Liver (tissue), 9 donors: ENCODE results near the gene C3. TPM values are rescaled to one million over a fixed set of nuclear protein-coding genes. Genes with fewer than 3 reads are reported as not detected.

ENCODE experiments used
- DNase-seq: peaks from one replicate; pipeline ENCODE4 v3.0.0-alpha.2; 2017; ENCODE audit warnings: low spot score
- H3K27ac ChIP-seq, 2 donors: one replicate each; pipeline ENCODE4 v1.7.0; 2013; ENCODE audit warnings: inconsistent platforms in 2 of 2, low read length in 2 of 2, control low read depth in 1 of 2, low read depth in 1 of 2, mild to moderate bottlenecking in 1 of 2
- H3K27me3 ChIP-seq, 4 donors: one replicate each; pipeline versions ENCODE4 v1.6.1 to v1.7.0; 2013; ENCODE audit warnings: low read length in 3 of 4, inconsistent platforms in 1 of 4, mild to moderate bottlenecking in 1 of 4, moderate library complexity in 1 of 4; ENCODE audit not compliant: control insufficient read depth in 4 of 4, insufficient read depth in 4 of 4
- H3K36me3 ChIP-seq, 4 donors: one replicate each; pipeline versions ENCODE4 v1.6.1 to v1.7.0; 2013; ENCODE audit warnings: low read length in 3 of 4, mild to moderate bottlenecking in 3 of 4, low read depth in 1 of 4, moderate library complexity in 1 of 4; ENCODE audit not compliant: control insufficient read depth in 4 of 4, insufficient read depth in 3 of 4
- H3K4me1 ChIP-seq, 4 donors: one replicate each; pipeline versions ENCODE4 v1.6.1 to v1.7.0; 2013; ENCODE audit warnings: low read length in 3 of 4, mild to moderate bottlenecking in 3 of 4, moderate library complexity in 1 of 4; ENCODE audit not compliant: control insufficient read depth in 4 of 4, insufficient read depth in 4 of 4
- H3K4me3 ChIP-seq, 3 donors: one replicate each; pipeline versions ENCODE4 v1.6.1 to v1.7.0; 2013; ENCODE audit warnings: low read length in 3 of 3, control low read depth in 1 of 3, low read depth in 1 of 3, mild to moderate bottlenecking in 1 of 3
- H3K9ac ChIP-seq, 2 donors: one replicate each; pipeline ENCODE4 v1.7.0; 2013; ENCODE audit warnings: low read length in 2 of 2, mild to moderate bottlenecking in 2 of 2, moderate library complexity in 2 of 2, control low read depth in 1 of 2, low read depth in 1 of 2
- H3K9me3 ChIP-seq, 4 donors: one replicate each; pipeline versions ENCODE4 v1.6.1 to v1.7.0; 2013; ENCODE audit warnings: low read length in 3 of 4; ENCODE audit not compliant: control insufficient read depth in 4 of 4
- ATF3 ChIP-seq: IDR thresholded peaks from 2 replicates; pipeline ENCODE4 v1.6.1; 2016; ENCODE audit warnings: antibody characterized with exemption
- CTCF ChIP-seq: fragments of 150-350 bp; IDR thresholded peaks from 2 replicates; pipeline ENCODE4 v1.5.1; 2017; ENCODE audit warnings: improper control_type of control experiment, low read depth, low read length; ENCODE audit not compliant: missing input control
- EGR1 ChIP-seq, 2 donors: IDR thresholded peaks; 2 replicates each; pipeline ENCODE4 v1.6.1; 2016 to 2018; ENCODE audit warnings: antibody characterized with exemption in 2 of 2, low read depth in 2 of 2
- FOXA1 ChIP-seq: IDR thresholded peaks from 2 replicates; pipeline ENCODE4 v1.6.1; 2016; ENCODE audit warnings: antibody characterized with exemption
- FOXA2 ChIP-seq: IDR thresholded peaks from 2 replicates; pipeline ENCODE4 v1.6.1; 2016; ENCODE audit warnings: antibody characterized with exemption
- GABPA ChIP-seq, 2 donors: IDR thresholded peaks in 1 of 2; conservative IDR thresholded peaks in 1 of 2; 2 replicates each; pipeline ENCODE4 v1.6.1; 2016; ENCODE audit warnings: antibody characterized with exemption in 2 of 2, mild to moderate bottlenecking in 1 of 2, moderate library complexity in 1 of 2
- HNF4A ChIP-seq, 2 donors: conservative IDR thresholded peaks; 2 replicates each; pipeline ENCODE4 v1.6.1; 2016; ENCODE audit warnings: antibody characterized with exemption in 2 of 2, mild to moderate bottlenecking in 2 of 2
- HNF4G ChIP-seq: IDR thresholded peaks from 2 replicates; pipeline ENCODE4 v1.6.1; 2016; ENCODE audit warnings: antibody characterized with exemption
- JUND ChIP-seq, 2 donors: IDR thresholded peaks; 2 replicates each; pipeline ENCODE4 v1.6.1; 2016; ENCODE audit warnings: antibody characterized with exemption in 2 of 2
- MAX ChIP-seq: IDR thresholded peaks from 2 replicates; pipeline ENCODE4 v1.6.1; 2016; ENCODE audit warnings: antibody characterized with exemption
- NR2F2 ChIP-seq: IDR thresholded peaks from 2 replicates; pipeline ENCODE4 v1.6.1; 2016; ENCODE audit warnings: antibody characterized with exemption
- RAD21 ChIP-seq, 2 donors: IDR thresholded peaks; 2 replicates each; pipeline ENCODE4 v1.6.1; 2016; ENCODE audit warnings: antibody characterized with exemption in 2 of 2, mild to moderate bottlenecking in 2 of 2
- REST ChIP-seq: IDR thresholded peaks from 2 replicates; pipeline ENCODE4 v1.6.1; 2016; ENCODE audit warnings: antibody characterized with exemption, mild to moderate bottlenecking
- RXRA ChIP-seq, 2 donors: IDR thresholded peaks; 2 replicates each; pipeline ENCODE4 v1.6.1; 2017 to 2018; ENCODE audit warnings: antibody characterized with exemption in 2 of 2, mild to moderate bottlenecking in 1 of 2
- SP1 ChIP-seq: IDR thresholded peaks from 2 replicates; pipeline ENCODE4 v1.6.1; 2018; ENCODE audit warnings: antibody characterized with exemption, mild to moderate bottlenecking
- TAF1 ChIP-seq: conservative IDR thresholded peaks from 2 replicates; pipeline ENCODE4 v1.6.1; 2016; ENCODE audit warnings: antibody characterized with exemption, mild to moderate bottlenecking
- YY1 ChIP-seq: IDR thresholded peaks from 2 replicates; pipeline ENCODE4 v1.6.1; 2016; ENCODE audit warnings: antibody characterized with exemption, mild to moderate bottlenecking
- whole genome bisulfite sequencing: extraction: QIAGEN DNeasy Blood & Tissue Kit; methylation state at CpG from one replicate; pipeline ENCODE4 v1.1.7; 2013; 5-methylcytosine and 5-hydroxymethylcytosine counted together
- polyA plus RNA-seq, 2 donors: library from polyadenylated mRNA; stranded (reverse) in 1 of 2; unstranded in 1 of 2; fragments of 200-250 nt in 1 of 2; fragments of >200 nt in 1 of 2; fragmentation: Nextera tagmentation in 1 of 2; extraction: Ambion mirVana in 1 of 2; gene quantifications; one replicate each; pipeline versions ENCODE4 v1.2.1 to v1.2.3, GENCODE V29; 2013 to 2015
- total RNA-seq, 2 donors: library from RNA; depleted of rRNA; stranded (reverse); fragments of >200 nt; gene quantifications; one replicate each; pipeline ENCODE4 v1.2.3, GENCODE V29; 2014
- TF ChIP-seq, protein P1 (sequence below): IDR thresholded peaks from 2 replicates; pipeline ENCODE4 v1.6.1; 2016; ENCODE audit warnings: antibody characterized with exemption
- donor health status: healthy.
- donor health status: healthy.
- donor health status: healthy.
- donor health status: healthy.
- donor health status: healthy.

The C3 gene
- total and polyA plus RNA-seq, 4 donors, result 4,543 to 9,349 (median 8,015) TPM

- Histone ChIP-seq H3K36me3 (peaks cover 0 to 3% (median 0%) of the 10 kb centered on the region in 4 donors), H3K9me3 (no peaks in the 10 kb centered on the region), H3K27me3 (no peaks in the 10 kb centered on the region), H3K9ac (peak overlapping the region; percentile 17 to 62), H3K4me3 (peak overlapping the region in 1 of 3 donors; percentile 36), H3K4me1 (peaks cover 9 to 48% (median 34%) of the 10 kb centered on the region in 4 donors), H3K27ac (peak overlapping the region; percentile 71 to 87)
- WGBS, result 5% methylated on average over 13 of the region's 13 CpGs
- TF ChIP-seq FOXA2, result peak; percentile 89
- TF ChIP-seq GABPA (IDR thresholded peaks at IDR 0.05 in 1 of 2, conservative IDR thresholded peaks at IDR 0.05 in 1 of 2), result peak; percentile 27 to 95
- peak; percentile 76 for TF ChIP-seq FOXA1
- TF ChIP-seq RAD21 (IDR thresholded peaks at IDR 0.05), result peak; percentile 81 to 86
- TF ChIP-seq TAF1, result no peak
- TF ChIP-seq SP1, result peak; percentile 88
- TF ChIP-seq NR2F2, result peak; percentile 100
- TF ChIP-seq HNF4A (conservative IDR thresholded peaks at IDR 0.05), result peak; percentile 82 to 90
- peak in 1 of 2 donors; percentile 82 for TF ChIP-seq JUND (IDR thresholded peaks at IDR 0.05)
- TF ChIP-seq MAX, result peak; percentile 75
- TF ChIP-seq EGR1 (IDR thresholded peaks at IDR 0.05; ENCODE audit: low read depth in 2 of 2), result peak; percentile 88 to 96
- TF ChIP-seq REST, result peak; percentile 58
- peak; percentile 10 for TF ChIP-seq ATF3
- peak; percentile 53 for TF ChIP-seq HNF4G
- TF ChIP-seq CTCF, result peak; percentile 63
- peak; percentile 98 to 99 for TF ChIP-seq RXRA (IDR thresholded peaks at IDR 0.05)
- peak; percentile 84 for TF ChIP-seq YY1
- TF ChIP-seq, protein P1, sequence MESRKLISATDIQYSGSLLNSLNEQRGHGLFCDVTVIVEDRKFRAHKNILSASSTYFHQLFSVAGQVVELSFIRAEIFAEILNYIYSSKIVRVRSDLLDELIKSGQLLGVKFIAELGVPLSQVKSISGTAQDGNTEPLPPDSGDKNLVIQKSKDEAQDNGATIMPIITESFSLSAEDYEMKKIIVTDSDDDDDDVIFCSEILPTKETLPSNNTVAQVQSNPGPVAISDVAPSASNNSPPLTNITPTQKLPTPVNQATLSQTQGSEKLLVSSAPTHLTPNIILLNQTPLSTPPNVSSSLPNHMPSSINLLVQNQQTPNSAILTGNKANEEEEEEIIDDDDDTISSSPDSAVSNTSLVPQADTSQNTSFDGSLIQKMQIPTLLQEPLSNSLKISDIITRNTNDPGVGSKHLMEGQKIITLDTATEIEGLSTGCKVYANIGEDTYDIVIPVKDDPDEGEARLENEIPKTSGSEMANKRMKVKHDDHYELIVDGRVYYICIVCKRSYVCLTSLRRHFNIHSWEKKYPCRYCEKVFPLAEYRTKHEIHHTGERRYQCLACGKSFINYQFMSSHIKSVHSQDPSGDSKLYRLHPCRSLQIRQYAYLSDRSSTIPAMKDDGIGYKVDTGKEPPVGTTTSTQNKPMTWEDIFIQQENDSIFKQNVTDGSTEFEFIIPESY, result peak; percentile 71
- DNase-seq, result peak; percentile 63
Measured at GRCh38 chr19:6737873-6738786, 17.7 kb upstream of the C3 start.
